HEK293 (cell line): ENCODE results near the gene ATP6AP2.

Source experiments
- BCL11A ChIP-seq: fragments of 450-650 bp; formaldehyde crosslinking; IDR thresholded peaks from 2 replicates; pipeline ENCODE4 v1.5.1; 2016; ENCODE audit warnings: low read depth, missing biosample characterization, missing genetic modification characterization
- CTCF ChIP-seq: fragments of 450-650 bp; formaldehyde crosslinking; IDR thresholded peaks from 2 replicates; pipeline ENCODE4 v1.5.1; 2016; ENCODE audit warnings: missing biosample characterization, missing genetic modification characterization
- KLF1 ChIP-seq: fragments of 450-650 bp; formaldehyde crosslinking; IDR thresholded peaks from 2 replicates; pipeline ENCODE4 v1.5.1; 2016; ENCODE audit warnings: missing biosample characterization, missing genetic modification characterization
- KLF10 ChIP-seq: fragments of 450-650 bp; IDR thresholded peaks from 2 replicates; pipeline ENCODE4 v1.5.1; 2018; ENCODE audit warnings: missing biosample characterization, mild to moderate bottlenecking, missing genetic modification characterization
- KLF7 ChIP-seq: fragments of 450-650 bp; formaldehyde crosslinking; IDR thresholded peaks from 2 replicates; pipeline ENCODE4 v1.5.1; 2016; ENCODE audit warnings: missing biosample characterization, missing genetic modification characterization, borderline replicate concordance
- PBX3 ChIP-seq: sonication (generic); formaldehyde crosslinking; IDR thresholded peaks from 2 replicates; pipeline ENCODE4 v1.8.1; 2022; ENCODE audit warnings: mild to moderate bottlenecking, moderate library complexity, missing genetic modification reagents
- SP2 ChIP-seq: fragments of 450-650 bp; formaldehyde crosslinking; IDR thresholded peaks from 2 replicates; pipeline ENCODE4 v1.5.1; 2016; ENCODE audit warnings: missing biosample characterization, missing genetic modification characterization
- ZBTB20 ChIP-seq: fragments of 450-650 bp; formaldehyde crosslinking; IDR thresholded peaks from 2 replicates; pipeline ENCODE4 v1.5.1; 2016; ENCODE audit warnings: missing biosample characterization, missing genetic modification characterization
- ZNF146 ChIP-seq: fragments of 450-650 bp; formaldehyde crosslinking; IDR thresholded peaks from 2 replicates; pipeline ENCODE4 v1.5.1; 2016; ENCODE audit warnings: missing biosample characterization, missing genetic modification characterization
- ZNF394 ChIP-seq: fragments of 450-650 bp; formaldehyde crosslinking; IDR thresholded peaks from 2 replicates; pipeline ENCODE4 v1.5.1; 2016; ENCODE audit warnings: missing biosample characterization, missing genetic modification characterization, mild to moderate bottlenecking, moderate library complexity, borderline replicate concordance
- ZNF707 ChIP-seq: fragments of 450-650 bp; formaldehyde crosslinking; IDR thresholded peaks from 2 replicates; pipeline ENCODE4 v1.5.1; 2016; ENCODE audit warnings: missing biosample characterization, missing genetic modification characterization
- ZSCAN23 ChIP-seq: fragments of 450-650 bp; formaldehyde crosslinking; IDR thresholded peaks from 2 replicates; pipeline ENCODE4 v1.5.1; 2016; ENCODE audit warnings: missing biosample characterization, missing genetic modification characterization

GRCh38 chrX:40581336-40581920 is 658 bp downstream of the ATP6AP2 start:
- TF ChIP-seq ZNF146 (tag by site-specific recombination) = no peak
- no peak for TF ChIP-seq CTCF (tag by site-specific recombination)
- no peak for TF ChIP-seq ZSCAN23 (tag by site-specific recombination)
- no peak for TF ChIP-seq KLF7 (tag by site-specific recombination)
- no peak for TF ChIP-seq ZBTB20 (tag by site-specific recombination)
- TF ChIP-seq PBX3 (CRISPR knock-in tag) = no peak
- no peak for TF ChIP-seq KLF1 (tag by site-specific recombination)
- TF ChIP-seq BCL11A (tag by site-specific recombination) = no peak
- no peak for TF ChIP-seq ZNF707 (tag by site-specific recombination)
- TF ChIP-seq ZNF394 (tag by site-specific recombination) = no peak
- TF ChIP-seq KLF10 = no peak
- TF ChIP-seq SP2 (tag by site-specific recombination) = no peak
